ENCODE measurements around the gene AFG3L2.
"Not testable (repeated sequence)": the region's sequence is repeated elsewhere in the genome, so short reads cannot be mapped to it uniquely, and the experiment has no call there.

Gene AFG3L2

DNA sequence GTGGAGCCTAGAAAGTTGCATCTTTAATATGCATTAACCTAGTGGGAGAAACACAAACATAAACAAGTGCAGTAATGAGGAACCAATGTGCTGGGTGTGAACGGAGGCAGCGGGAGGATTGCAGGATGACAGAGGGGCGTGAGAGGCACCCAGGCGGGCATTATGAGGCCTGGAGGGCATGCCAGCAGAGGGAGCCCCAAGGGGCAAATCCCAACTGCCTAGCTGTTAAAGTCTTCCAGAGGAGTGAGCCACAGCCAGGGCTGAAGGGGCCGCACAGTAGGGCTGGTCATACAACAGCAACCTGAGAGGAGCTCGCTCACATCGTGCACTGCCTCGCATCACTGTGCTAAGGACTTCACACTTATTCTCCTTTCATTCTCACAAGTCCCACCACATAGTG, 17.4 kb upstream of the AFG3L2 start:
- DNase-seq: no peak

DNA sequence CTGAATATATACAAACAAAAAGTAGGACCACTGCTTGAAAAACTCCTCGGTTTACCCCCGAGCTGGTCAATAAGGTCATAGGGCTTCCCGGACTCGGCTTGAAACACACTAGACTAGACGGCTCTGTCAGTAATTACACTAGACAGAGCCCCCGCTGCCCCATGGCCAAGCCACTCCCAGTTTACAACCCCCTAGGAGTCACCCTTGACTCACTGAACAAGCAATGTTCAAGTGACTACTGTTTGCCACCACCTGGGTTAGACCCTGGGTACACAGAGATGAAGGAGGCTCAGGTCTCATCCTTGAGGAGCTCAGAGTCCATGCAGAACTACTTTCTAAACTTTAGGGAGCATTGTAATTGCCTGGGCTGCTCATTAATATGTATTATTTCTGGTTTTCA, 17.0 kb upstream of the AFG3L2 start:
- no peak for DNase-seq

DNA sequence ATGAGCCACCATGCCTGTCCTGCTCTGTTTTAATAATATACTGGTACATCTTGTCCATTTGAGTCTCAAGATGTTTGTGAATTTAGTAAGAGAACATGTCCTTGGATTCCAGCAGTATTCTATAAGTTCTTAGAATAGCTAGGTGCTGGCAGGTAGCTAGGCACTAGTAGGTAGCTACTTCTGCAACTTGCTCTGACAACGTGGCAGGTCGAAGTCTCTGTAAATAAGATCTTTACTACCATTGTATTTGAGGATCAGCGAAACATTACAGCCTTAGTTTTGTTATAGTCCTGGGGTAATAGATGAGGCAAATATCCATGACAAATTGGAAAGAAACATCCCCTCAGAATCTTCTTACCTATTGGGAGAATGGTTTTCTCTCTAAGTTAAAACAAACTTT, 16.5 kb upstream of the AFG3L2 start:
- no peak for DNase-seq

DNA sequence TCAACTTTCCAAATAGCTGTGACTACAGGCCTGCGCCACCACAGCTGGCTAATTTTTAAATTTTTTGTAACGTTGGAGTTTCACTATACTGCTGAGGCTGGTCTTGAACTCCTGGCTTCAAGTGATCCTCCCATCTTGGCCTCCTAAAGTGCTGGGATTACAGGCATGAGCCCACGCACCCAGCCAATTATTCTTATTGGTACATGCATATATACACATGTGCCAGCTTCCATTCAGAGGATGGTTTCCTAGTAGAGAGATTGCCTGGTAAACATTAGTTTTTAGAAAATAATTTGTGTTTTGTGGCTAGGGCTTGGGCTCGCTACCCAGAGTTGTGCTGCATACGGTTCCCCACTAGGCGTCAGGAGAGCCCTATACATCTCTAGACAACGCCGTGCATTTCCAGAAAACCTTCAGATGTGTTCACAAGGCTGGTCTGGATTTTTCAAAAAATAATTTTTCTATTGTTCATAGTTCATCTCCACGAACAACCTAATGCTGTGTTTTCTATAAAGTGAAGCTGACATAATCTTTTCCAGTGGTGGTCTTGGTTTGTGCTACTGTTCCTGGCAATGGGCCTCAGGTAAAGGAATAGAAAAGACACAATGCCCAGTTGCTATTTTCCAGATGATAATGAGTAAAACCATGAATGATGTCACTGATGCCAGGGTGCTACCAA, 14.6 kb upstream of the AFG3L2 start:
- DNase-seq: peak in 1 of 2 experiments; percentile 54

DNA sequence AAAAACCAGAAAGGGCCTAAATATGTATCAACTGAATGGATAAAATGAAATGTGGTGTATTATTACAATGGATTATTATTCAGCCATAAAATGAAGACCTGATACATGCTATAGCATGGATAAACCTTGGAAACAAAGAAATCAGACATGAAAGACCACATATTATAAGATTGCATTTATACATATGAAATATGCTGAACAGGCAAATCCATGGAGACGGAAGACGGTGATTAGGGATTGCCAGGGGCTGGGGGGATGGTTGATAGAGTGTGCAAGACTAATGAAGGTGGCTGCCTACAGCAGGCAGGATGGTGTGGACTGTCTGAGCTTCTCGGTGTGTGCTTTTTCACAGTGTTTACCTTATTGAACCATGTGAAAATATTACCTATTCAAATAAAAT, 11.4 kb upstream of the AFG3L2 start:
- DNase-seq: no peak

DNA sequence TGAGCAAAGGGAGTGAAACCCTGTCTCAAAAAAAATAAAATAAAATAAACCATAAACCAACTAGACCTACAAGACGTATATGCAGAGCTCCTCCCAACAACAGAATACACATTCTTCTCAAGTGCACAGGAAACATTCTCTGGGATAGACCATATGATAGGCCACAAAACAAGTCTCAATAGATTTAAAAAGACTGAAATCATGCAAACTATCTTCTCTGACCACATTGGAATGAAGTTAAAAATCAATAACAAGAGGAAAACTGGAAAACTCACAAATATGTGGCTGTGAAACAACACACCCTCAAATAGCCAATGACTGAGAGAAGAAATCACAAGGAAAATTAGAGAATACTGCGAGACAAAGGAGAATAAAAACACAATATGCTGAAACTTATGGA, 7.2 kb upstream of the AFG3L2 start:
- DNase-seq: no peak

DNA sequence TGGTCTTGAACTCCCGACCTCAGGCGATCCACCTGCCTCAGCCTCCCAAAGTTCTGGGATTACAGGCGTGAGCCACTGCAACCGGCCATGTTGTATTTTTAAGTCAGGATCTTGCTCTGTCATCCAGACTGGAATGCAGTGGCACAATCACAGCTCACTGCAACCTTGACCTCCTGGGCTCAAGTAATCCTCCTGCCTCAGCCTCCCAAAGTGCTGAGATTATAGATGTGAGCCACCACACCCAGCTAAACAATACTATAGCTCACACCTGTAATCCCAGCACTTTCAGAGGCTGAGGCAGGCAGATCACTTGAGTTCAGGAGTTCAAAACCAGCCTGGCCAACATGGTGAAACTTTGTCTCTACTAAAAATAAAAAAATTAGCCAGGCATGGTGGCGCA, 6.7 kb upstream of the AFG3L2 start:
- not testable (repeated sequence) for DNase-seq

DNA sequence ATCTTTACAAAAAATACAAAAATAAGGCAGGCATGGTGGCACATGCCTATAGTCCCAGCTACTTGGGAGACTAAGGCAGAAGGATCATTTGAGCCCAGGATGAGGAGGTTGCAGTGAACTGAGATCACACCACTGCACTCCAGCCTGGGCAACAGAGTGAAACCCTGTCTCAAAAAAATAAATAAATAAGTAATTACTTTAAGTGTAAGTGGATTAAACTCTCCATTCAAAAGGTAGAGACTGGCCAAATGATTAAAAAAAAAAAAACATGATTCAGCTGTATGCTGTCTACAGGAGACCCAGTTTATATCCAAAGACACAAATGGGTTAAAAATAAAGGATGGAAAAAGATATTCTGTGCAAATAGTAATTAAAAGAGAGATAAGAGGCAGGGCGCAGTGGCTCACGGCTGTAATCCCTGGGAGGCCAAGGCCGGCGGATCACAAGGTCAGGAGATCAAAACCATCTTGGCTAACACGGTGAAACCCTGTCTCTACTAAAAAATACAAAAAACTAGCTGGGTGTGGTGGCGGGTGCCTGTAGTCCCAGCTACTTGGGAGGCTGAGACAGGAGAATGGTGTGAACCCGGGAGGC, 5.3 kb upstream of the AFG3L2 start:
- DNase-seq: not testable (repeated sequence)

DNA sequence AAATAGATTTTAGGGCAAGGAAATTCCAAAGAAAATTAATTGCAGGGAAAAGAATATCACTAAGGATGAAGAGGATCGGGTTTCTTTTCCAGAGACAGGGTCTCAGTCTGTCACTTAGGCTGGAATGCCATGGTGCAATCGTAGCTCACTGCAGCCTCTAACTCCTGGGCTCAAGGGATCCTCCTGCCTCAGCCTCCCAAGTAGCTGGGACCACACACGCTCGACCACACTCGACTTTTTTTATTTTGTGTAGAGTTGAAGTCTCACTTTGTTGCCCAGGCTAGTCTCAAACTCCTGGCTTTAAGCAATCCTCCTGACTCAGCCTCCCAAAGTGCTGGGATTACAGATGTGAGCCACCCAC, 1.2 kb upstream of the AFG3L2 start:
- DNase-seq: not testable (repeated sequence)

DNA sequence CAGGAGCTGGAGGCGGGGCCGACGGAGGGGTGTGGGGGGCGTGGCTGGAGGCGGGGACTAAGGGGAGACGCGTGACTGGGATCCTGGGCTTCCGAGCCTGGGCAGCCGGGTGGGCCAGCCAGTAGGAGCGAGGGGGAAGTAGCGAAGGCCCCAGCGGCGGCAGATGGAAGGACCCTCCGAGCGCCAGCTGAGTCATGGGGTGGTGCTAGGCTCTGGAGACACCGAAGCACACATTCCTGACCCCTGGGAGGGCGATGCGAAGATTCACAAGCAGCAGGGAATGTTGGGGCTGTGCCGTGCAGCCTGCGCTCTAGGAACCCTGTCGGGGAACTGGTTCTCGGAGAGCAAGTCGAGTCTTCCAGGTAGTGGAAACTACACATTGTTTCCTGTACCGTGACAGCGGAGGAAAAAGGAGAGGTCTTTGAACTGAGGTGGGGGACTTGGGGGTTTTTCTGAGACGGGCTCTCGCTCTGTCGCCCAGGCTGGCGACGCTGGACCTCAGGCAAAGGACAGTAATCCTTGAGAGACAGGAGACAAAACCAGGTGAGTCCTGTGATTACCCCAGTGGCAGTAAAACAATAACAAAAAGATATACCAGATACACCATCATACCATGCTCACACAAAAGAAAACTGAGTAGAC, 650 bp upstream of the AFG3L2 start:
- DNase-seq: peak in 1 of 2 experiments; percentile 99

DNA sequence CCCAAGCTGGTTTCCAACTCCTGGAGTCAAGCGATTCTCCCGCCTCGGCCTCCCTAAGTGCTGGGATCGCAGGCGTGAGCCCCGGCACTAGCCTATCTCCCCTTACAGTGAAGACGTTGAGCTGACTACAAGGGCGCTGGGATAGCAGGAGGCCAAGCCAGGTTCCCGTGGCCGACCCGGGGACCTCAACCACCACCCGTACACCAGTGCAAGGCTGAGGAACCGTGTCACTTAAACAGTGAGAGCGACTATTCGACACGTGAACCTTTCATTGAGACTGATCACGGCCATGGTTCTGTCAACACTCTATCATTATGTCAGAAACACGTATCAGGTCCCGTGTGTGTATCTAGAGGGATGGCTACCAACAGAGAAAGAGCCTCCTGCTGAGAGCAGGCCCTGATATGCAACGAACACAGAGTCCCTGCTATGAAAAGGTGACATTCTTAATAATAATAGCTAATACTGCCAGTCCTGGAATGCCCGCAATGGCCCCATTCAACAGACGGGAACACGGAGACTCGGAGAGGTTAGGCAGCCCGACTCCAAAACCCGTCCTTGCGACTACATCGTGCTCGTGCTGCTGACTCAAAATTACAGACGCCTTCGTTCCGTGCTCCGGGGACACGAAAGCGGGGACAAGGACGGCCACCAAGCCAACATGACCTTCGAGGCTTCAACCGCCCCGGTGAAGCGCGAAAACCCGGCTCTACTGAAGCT, 833 bp downstream of the AFG3L2 start:
- no peak for DNase-seq

DNA sequence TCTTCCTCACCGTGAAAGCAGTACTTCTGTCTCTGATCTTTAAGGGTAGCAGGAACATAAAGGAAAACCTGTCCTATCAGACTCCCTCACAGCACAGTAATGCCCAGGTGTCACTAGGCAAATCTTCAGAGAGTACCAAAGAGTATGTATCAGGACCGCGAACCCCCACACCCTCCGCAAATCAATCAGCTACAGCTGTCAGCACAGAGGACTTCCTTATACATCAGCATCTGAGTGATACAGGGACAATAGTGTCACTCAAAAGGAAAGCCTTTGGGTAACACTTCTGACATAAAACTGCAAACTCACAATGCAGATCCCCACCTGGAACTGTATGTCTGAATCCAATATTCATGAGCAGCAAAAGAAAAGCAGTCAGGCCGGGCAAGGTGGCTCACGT, 2.6 kb downstream of the AFG3L2 start:
- DNase-seq: no peak

DNA sequence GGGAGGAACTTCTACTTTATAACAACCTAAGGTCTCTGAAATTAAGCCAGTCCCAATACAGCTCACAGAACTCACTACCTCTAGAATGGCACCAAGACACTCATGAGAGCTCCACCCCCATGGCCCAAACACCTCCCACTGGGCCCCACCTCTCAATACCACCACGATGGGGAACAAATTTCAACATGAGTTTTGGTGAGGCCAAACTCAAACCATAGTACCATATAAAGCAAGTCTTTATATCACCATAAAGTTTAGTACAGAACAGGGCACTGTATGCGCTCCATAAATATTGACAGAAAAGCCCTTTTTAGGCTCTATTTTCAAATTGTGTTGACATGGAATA, 3.3 kb downstream of the AFG3L2 start:
- no peak for DNase-seq

DNA sequence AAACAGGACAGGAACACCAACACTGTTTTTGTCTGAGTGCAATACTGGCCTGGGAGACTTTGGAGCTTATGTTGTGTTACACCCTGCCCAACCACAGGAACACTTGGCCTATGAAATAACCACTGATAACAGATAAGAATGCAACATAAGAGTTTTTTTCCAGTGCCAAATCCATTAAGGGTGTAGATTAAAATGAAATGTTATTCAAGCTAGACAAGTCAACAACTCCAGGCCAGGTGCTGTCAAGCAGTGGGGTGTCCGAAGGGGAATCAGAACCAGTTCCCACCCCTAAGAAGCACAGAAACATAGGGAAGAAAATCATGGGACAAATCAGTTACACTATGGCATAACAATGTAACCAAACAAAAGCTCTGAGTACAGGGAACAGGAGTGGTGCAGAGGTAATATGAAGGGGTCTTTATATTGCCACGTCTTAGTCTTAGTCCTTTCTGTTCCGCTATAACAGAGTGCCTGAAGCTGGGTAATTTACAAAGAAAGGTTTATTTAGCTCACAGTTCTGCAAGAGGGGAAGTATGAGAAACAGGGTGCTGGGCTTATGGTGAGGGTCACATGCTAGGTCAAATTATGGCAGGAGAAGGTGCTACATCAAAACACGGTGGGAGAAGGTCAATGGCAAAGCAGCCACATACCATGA, 3.8 kb downstream of the AFG3L2 start:
- DNase-seq: no peak

DNA sequence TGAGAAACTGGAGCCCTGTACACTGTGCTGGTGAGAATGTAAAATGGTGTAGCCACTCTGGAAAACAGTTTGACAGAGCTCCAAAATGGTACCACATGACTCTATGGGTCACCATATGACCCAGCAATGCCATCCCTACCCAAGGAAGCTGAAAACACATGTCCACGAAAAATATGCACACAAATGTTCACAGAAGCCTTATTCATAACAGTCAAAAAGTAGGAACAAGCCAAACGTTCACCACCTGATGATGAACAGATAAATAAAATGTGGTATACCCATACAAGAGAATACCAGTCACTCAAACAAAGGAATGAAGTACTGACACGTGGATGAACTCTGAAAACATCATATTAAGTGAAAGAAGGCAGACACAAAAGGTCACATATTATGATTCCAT, 4.6 kb downstream of the AFG3L2 start:
- DNase-seq: no peak

DNA sequence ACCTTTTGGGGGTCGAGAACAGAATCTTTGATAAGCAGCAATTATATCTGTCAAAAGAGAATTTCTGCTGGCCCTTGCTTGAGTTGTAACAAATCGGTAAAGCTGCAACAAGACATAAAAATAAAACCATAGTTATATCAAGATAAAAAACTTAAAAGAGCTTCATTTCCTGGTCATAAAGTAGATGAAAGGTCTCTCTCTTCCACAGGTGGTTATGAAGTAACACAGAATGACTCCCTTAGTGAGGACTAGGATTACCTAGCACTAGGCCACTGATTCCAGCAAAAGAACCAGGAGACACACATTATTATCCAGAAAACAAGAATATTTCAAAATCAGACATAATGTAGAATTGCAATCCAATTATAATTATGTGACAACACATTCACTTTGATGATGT, 5.4 kb downstream of the AFG3L2 start:
- no peak for DNase-seq

DNA sequence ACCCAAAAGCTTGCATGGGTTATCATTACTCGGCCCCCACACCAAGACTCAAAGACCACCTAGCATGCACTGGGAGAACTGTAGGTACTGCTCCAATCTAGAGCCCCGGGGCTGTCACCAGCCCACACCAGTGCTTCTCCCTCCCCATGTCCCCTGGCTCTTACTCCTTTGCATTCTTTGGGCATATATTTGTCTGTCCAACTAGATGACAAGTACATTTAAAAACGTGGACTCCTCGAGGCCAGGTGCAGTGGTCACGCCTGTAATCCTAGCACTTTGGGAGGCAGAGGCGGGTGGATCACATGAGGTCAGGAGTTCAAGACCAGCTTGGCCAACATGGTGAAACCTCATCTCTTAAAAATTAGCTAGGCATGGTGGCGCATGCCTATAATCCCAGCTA, 7.8 kb downstream of the AFG3L2 start:
- no peak for DNase-seq

DNA sequence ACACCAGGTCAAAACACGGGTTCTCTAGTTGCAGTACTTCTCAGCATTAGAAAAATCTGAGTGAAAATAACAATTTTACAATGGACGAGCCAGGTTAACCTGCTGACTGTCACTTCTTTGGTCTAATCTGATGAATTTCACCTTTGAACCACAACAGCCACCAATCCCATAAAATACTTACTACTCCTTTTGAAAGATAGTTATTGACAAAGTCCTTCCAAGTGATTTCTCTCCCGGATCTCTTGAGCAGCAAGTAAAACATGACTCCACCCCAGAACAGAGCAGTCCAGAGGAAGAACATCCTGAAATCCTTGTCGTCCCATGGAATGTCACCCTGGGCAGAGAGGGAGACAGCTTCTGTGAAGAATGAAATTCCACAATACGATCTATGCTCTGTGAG, 10.2 kb downstream of the AFG3L2 start:
- no peak for DNase-seq

DNA sequence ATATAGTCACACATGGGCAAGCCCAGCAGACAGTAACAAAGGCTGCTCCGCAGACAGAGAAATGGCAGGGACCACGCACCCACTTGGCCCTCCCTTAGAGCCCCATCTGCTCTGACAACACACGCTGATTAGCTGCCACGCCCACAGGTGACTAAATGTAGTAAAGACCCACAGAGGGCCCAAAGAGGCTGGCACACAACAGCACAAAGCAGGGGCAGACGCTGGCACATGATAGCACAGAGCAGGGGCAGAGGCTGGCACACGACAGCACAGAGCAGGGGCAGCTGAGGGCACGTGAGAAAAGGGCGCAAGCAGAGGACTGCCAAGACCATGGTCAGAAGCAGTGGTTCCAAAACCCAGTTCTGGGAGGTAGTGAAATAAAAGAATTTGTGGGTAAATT, 10.6 kb downstream of the AFG3L2 start:
- no peak for DNase-seq

DNA sequence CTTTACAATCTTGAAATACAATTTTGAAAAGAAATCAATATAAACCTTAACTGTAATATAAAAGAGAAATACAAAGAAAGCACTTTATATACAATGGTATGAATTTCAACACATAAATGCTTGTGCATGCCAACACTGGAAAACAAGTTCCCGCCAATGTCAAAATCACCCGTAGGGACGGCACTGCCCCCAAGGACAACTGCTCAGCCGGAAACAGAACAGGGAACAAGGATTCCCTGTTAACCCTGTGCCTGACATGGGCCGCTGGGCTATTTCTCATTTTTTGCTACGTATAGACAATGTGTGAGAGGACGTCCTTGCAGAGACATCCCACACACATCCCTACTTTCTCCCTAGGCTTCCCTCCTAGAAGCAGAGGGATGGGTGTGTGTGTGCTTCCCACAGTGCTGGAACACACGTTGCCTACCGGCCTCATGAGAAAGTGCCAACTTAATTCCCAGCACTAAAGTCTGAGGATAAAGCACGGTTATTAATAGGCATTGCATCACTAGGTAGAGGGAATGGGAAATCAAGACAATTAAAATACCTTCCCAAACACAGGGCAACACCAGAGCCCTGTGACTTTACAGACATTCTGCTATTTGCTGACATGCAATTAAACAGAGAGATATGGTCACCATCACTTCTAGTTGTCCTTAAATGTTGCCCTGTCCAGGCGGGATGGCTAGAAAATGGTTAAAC, 14.4 kb downstream of the AFG3L2 start:
- DNase-seq: no peak

DNA sequence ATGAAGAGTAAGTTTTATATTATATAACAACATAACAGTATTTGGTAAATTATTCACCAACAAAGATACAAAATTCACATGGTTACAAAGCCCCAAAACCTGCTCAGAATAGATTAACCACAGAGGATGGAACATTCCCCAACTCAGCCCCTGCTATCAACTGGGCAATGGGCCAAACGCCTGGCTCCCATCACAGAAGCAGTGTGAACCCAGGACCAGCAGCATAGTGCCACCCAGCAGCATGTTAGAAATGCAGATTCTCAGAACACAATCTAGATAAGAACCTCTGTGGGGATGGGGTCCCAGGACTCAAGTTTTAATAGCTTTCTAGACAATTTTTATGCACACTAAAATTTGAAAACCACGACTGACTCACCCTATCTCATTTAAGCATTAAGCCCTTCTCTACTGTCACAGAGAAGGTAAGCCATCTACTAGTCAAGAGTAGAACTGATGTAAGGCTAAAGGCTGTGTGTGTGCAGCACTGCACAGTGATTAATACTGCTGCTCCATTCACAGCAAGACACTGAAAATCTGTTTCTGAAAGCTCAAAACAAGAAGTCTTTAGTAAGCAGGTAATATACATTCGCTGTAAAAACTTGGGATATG, 15.2 kb downstream of the AFG3L2 start:
- no peak for DNase-seq

DNA sequence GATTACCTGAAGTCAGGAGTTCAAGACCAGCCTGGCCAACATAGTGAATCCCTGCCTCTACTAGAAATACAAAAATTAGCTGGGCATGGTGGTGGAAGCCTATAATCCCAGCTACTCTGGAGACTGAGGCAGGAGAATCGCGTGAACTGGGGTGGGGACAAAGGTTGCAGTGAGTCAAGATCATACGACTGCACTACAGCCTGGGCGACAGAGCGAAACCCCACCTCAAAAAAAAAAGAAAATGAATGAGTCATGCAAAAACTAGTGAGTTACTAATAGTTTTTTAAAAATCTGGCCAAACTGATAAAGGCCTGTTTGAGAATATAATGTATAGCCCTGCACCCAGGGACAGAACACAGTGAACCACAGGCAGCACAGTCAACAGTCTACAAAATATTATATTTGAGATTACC, 17.5 kb downstream of the AFG3L2 start:
- DNase-seq: no peak

DNA sequence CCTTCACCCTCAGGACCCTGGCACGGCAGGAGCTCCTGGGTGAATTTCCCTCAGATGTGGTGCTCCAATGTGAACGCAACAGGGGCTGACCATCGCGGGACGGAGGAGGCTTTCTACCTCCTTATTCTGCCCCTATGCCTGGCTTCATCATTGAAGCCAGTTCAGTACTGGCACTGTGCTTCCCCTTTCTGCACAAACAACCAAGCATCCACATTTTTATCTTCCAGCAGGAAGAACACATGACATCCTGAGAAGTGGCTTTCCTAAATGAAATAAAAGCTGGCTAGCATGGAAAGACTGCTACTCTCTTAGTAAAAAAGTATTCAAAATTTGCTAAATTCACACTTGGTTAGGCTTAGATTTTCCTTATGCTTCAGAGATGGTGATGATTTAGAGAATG, 24.8 kb downstream of the AFG3L2 start:
- no peak for DNase-seq

All from SW 1271 (cell line).